GM06990 (cell line): ENCODE results near the gene PRKN.

Experiments
- DNase-seq: peaks from one replicate; pipeline ENCODE4 v3.0.0-alpha.2; 2011; ENCODE audit not compliant: insufficient read length; ENCODE audit errors: extremely low read depth
- H3K27me3 ChIP-seq: replicated peaks from 2 replicates; pipeline ENCODE4 v1.6.0; 2011; ENCODE audit warnings: low read length; ENCODE audit not compliant: control insufficient read depth, insufficient read depth
- H3K36me3 ChIP-seq: 2 replicates; pipeline ENCODE4 v1.5.1; 2011; ENCODE audit warnings: low read length; ENCODE audit not compliant: control insufficient read depth, insufficient read depth
- H3K4me3 ChIP-seq: replicated peaks from 2 replicates; pipeline ENCODE4 v1.5.1; 2011; ENCODE audit warnings: low read depth, mild to moderate bottlenecking, control low read depth, low read length
- CTCF ChIP-seq: IDR thresholded peaks from 2 replicates; pipeline ENCODE4 v1.5.1; 2011; ENCODE audit warnings: low read length, control low read depth, mild to moderate bottlenecking, inconsistent platforms; ENCODE audit not compliant: insufficient read depth, poor library complexity, severe bottlenecking

The PRKN gene

GRCh38 chr6:162525181-162525580, 202.4 kb downstream of the PRKN start:
- DNase-seq: no peak
- Histone ChIP-seq H3K36me3 (no peaks in the 10 kb centered on the region), H3K27me3 (no peaks in the 10 kb centered on the region), H3K4me3 (no peak overlapping the region)
- TF ChIP-seq CTCF: no peak

GRCh38 chr6:162512744-162513143, 214.8 kb downstream of the PRKN start:
- no peak for TF ChIP-seq CTCF
- Histone ChIP-seq H3K27me3 (no peaks in the 10 kb centered on the region), H3K4me3 (no peak overlapping the region), H3K36me3 (no peaks in the 10 kb centered on the region)
- no peak for DNase-seq

- TF ChIP-seq CTCF: no peak
- H3K4me3 ChIP-seq: no peak overlapping the region
Measured at GRCh38 chr6:162497389-162497788, 230.2 kb downstream of the PRKN start.

GRCh38 chr6:162493917-162494316, 233.6 kb downstream of the PRKN start:
- H3K4me3 ChIP-seq: no peak overlapping the region
- TF ChIP-seq CTCF: no peak
- H3K36me3 ChIP-seq: no peaks in the 10 kb centered on the region
- DNase-seq: no peak
- no peaks in the 10 kb centered on the region for H3K27me3 ChIP-seq

More at GRCh38 chr6:162497389-162497788, 230.2 kb downstream of the PRKN start:
- DNase-seq: no peak
- H3K27me3 ChIP-seq: no peaks in the 10 kb centered on the region
- no peaks in the 10 kb centered on the region for H3K36me3 ChIP-seq

GRCh38 chr6:162491637-162492036, 235.9 kb downstream of the PRKN start:
- DNase-seq: no peak
- no peaks in the 10 kb centered on the region for H3K36me3 ChIP-seq
- H3K4me3 ChIP-seq: no peak overlapping the region
- no peaks in the 10 kb centered on the region for H3K27me3 ChIP-seq
- no peak for TF ChIP-seq CTCF
